GM21529 (cell line): ENCODE data around the gene PLPP4.

Source experiments
- ATAC-seq: cut with Tn5 transposase; IDR thresholded peaks from one replicate; pipeline ENCODE4 v1.9.1; 2021; ENCODE audit not compliant: unreplicated experiment

Gene PLPP4

DNA sequence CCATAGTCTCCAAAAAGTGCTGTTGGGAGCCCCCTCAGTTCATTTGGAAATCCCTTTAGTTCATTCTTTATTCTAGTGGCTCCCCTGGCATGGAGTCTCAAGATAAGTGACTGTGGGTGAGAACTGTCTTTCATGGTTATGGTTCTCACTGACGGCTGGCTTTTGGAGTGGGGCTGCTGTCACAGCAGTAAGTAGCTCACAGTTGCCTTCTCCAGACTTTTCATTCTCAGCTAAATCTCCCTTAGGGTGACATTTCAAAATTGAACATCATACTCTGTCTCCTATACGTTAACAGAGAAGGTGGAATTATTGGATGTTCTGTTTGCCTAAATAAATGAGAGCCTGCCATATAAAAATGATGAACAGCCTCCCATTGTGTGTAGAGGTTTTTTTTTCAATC, 58.7 kb downstream of the PLPP4 start:
- no peak for ATAC-seq

DNA sequence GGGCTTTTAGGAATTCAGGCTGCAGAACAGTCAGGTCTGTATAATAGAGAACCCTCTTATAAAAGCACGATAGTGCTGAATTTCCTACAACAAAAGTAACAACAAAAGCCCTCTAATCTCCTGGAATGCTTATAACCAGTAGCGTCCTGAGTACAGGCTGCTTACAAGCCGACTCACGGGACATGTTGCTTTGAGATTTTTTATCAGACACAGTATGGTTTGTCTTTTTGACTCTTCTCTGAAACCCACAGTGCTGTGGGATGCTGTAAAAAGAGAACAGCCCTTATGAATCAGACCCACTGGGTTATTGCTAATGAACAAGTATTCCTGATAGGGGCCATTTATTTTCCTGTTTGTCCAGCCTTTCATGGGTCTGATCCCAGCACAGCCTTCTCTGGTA, 59.4 kb downstream of the PLPP4 start:
- no peak for ATAC-seq

DNA sequence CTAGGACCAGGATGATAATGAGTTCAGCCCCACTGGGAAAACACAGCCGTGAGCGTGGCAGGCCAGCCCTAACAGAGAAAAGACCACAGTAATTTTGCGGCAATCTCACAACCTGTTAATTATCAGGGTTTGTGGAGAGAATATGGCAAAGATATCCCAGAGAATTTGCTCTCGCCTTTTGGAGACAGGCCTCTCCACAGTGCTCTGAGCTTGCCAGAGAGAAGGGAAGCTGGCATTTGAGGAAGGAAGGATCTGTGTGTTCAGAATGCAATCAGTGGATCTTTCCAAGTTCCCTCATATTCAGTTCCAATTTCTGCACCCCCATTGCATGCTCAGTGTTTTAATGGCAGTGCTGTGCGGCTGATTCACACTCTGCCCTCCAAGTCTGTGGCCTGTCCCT, 60.2 kb downstream of the PLPP4 start:
- ATAC-seq = no peak

DNA sequence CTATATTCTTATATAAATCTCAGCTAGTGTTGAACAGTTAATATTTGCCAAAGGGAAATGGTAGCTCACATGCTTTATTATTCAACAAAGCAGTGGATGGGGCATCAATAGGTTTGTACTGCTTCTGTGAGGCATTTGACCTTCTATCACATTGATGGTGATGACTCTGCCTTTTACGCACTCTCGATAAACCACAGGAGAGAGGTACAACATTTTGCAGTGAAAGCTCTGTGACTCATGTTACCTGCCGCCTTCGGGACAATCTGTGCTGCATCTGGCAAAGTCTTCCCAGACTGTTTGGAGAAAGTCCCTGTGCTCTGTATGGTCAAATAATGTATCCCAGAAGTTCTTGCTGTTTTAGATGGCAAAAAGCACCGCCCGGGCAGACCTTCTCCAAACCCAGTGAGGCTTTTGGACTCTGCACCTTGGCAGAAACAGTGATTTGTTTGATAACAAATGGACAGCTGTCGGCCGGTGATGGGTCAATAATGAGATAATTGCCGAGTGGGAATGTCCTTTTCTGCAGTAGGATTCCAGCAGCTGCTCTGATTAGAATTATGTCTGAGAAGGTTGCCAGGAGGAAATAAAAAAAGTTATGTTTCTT, 61.0 kb downstream of the PLPP4 start:
- ATAC-seq = no peak

DNA sequence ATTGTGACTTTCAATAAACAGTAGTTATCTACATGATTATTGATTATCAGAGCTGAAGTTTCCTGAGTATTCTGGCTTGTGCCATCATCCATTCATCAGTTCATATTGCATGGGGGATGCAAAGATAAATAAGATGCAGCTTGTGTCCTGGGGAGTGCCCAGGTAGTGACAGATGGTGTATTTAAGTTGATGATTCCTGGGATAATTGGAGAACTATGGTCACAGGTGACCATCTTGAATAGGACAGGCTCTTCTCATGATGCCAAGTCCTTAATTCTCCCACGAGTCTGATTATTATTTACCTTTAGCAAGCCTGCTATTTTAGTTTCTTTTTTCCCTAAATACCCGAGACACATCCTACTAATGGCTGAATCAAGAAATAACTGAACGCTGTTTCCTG, 64.9 kb downstream of the PLPP4 start:
- no peak for ATAC-seq

DNA sequence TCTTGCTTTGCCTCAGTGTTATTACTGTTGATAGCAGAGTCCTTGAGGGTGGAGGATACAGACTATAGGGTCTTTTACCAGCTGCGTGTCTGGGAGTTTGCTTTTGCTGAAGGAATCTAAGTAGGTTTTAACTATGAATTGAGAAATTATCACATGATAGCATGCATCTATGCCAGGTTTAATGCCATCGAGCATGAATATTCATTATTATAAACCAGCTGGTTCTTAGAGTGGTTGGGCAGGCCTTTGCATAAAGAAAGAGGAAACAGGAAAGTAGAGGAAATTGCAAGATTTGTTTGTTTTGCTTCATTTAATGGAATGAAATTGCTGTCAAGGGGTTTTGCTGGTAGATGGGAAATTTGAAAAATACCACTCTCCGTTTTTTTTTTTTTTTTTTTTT, 70.7 kb downstream of the PLPP4 start:
- no peak for ATAC-seq

DNA sequence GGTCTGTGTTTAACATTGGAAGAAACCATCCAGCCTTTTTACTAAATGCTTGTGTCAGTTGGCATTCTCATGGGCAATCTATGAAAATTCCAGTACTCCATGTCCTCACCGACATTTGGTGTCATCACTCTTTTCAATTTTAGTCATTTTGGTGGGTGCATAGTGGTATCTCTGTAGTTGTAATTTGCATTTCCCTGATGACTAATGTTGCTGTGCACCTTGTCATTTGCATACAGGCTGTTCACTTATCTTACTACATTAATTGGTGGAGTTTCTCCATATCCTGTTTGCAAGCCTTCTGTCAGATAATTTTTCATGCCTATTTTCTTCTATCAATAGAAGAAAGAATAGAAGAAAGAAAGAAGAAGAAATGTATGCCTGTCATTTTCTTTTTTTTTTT, 73.7 kb downstream of the PLPP4 start:
- no peak for ATAC-seq

DNA sequence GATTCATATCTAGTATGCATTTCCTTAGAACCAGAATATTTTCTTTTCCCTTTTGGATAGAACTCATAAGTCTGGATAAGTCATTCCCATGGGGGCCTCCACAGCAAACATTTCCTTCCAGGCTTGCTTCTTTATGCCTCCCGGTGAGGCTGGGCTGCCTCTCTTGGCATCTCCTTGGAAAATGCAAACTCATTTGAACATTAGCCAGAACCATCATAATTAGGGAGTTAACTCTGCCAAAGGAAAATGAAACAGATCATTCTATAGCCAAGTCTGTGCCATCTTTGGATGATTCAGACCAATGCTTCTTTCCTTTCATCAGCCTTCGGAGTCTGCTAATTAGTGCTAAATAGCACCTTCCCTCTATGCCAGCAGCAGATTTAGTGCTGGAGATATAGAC, 81.1 kb downstream of the PLPP4 start:
- ATAC-seq = no peak

DNA sequence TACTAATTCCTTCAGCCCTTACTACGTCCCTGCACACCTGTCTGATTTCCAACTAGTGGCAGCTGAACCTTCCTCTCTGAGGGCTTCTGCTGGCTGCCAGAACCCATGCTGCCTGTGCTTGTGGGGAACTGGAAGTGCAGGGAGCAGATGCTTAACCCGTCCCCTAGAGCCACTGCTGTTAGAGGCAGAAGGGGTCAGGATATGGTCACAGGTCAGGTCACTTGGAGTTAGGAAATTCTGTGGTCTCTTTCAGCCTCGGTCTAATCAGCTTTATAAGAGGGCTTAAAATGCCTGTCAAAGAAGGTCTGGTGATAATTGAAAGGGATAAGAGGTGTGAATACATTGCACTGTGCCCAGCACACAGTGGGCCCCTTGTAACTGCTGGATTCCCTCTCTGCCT, 82.0 kb downstream of the PLPP4 start:
- ATAC-seq = no peak

DNA sequence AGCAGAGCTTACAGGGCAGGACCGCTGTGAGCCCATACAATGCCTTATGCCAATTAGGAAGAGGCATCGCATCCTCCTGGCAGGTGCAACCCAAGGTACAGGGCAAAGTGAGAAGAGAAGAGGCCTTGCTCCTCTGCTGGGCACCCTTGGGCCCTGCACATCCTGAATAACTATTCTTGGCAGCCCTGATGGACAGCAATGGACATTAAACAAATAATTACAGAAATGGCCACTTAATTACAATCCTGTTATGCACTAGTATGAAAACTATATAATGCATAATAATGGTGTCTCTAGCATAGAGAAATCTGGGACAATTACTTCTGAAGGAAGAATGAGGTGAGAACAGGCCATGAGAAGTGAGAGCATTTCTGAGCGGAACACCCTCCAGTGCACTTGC, 83.5 kb downstream of the PLPP4 start:
- no peak for ATAC-seq

DNA sequence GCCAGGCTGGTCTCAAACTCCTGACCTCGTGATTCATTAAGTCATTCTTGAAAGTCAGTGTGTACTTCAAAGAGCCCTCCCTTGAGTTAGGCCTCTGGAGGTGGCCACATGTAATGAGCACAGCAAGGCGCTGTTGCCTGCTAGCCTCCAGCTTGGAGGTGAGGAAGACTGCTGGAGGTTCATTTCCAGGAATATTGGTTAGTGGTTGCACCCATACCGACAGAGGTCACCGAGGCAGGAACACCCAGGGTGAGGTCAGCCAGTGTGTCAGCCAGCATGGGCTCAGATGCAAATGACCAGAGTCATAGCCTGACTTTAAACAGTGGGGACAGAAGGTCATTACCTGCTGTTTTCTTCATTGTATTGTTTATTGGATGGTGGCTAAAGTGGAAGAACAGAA, 85.0 kb downstream of the PLPP4 start:
- ATAC-seq = no peak

DNA sequence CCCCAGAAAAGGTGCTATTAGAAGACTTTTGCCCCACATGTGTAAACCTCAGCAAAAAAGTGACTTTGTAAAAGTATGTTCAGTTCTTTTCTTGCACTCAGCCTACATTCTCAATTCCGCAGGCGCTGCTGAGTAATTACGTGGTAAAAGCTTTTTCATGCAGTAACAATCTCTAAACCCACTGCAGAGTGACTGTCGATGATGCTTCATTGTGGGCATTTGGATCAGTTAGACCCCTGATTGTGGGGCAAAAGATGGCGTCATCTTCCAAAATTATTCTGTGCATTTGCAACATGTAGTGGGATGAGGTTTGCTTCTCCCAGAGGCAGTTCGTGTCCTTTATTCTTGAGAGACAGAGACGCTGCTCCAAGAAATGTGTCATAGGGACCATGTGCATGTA, 85.6 kb downstream of the PLPP4 start:
- no peak for ATAC-seq

DNA sequence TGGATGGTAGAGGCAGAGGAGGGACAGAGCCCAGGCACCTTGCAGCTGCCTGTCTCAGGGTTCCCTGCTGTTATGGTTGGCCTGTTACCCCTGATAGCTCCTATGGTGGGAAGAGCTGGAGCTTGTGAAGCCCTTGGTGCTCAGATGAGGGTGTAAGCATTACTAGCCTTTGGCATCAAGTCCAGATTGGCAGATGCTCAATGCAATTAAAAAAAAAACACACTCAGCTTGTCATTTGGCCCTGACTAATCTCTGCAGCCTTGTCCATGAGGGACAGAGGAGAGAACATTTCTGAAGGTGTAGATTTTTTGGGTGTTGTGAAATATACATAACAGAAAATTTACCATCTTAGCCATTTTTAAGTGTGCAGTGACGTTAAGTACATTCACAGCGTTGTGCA, 86.3 kb downstream of the PLPP4 start:
- ATAC-seq = no peak

DNA sequence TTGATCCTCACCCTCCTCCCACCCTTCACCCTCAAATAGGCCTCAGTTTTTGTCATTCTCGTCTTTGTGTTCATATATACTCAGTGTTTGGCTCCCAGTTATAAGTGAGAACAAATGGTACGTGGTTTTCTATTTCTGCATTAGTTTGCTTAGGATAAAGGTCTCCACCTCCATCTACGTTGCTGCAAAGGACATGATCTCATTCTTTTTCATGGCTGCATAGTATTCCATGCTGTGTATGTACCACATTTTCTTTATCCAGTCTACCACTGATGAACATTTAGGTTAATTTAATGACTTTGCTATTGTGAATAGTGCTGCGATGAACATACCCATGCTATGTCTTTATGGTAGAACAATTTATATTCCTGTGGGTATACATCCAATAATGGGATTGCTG, 91.2 kb downstream of the PLPP4 start:
- no peak for ATAC-seq

DNA sequence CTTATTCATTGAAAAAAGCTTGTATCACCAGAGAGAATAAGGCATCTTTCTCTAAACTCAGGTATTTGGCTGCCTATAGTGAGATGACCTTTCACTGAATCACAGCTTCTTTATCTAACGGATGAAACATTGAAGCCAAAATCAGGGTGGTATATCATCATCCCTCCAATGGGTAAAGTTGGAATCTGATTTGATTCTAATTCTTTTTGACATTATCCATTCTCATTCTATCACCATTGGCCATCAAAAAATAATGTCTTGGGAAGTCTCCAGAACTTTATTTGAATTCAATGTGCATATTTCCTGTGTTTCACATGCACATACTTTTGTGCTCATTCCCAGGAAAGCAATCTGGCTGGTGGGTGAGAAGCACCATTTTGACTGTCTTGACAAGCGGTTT, 95.2 kb downstream of the PLPP4 start:
- ATAC-seq = no peak

DNA sequence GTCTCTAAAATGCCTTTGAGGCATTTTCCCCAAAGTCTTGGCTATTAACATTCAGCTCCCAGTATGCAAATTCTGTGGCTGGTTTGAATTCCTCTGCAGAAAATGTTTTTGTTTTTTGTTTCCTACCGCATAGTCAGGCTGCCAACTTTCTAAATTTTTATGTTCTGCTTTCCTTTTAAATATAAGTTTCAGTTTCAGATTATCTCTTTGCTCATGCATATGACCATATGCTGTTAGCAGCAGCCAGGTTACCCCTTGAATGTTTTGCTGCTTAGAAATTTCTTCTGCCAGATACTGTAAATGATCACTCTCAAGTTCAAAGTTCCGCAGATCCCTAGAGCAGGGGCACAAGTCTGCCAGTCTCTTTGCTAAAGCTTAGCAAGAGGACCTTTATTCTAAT, 96.9 kb downstream of the PLPP4 start:
- peak; percentile 48 for ATAC-seq

DNA sequence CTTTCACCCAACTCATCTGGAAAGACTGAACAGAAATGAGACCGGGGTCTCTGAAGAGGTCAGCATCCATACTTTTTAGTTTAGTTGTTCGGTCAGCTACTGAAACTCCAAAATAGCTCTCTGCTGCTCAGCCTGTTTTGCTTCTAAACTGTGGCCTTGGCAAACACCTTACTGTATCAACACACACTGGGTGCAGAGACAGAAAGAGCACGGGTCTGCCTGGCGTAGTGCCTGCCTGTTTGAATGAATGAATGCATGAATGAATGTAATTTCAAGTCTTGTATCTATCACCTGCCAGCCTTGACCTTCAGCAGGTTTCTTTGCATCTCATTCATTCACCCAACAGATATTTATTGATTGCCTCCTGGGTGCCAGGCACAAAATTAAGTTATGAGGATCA, 98.4 kb downstream of the PLPP4 start:
- ATAC-seq = no peak

DNA sequence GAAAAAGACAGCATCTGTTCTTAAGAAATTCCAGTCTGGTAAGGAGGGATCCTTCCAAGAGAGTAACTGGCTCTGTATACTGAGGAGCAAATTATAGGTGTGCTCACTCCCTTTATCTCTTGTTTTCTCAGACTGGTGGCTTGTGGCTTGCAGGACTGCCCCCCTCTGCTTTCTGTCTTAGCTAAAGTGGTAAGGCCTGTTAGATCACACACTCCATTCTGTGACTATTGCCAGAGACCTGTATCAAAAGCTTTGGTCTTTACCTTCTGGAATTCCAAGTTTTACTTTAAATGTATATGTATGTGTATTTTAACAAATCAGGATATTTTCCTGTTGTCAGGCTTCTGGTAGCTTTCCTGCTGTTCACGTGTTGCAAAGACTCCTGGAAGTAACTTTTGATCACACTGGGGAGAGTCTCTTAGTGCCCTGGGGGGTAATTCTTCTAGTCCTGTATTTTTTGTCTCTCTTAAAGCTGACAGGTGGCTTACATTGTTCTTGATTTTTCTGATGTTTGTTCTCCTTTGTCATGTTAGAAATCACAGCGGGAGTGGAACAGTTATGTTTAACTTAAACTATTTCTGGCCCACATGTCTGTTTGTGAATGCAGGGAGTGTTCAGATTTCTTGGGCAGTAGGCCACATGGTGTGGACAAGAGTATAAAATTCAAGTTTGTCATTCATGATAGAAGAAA, 99.0 kb downstream of the PLPP4 start:
- no peak for ATAC-seq

DNA sequence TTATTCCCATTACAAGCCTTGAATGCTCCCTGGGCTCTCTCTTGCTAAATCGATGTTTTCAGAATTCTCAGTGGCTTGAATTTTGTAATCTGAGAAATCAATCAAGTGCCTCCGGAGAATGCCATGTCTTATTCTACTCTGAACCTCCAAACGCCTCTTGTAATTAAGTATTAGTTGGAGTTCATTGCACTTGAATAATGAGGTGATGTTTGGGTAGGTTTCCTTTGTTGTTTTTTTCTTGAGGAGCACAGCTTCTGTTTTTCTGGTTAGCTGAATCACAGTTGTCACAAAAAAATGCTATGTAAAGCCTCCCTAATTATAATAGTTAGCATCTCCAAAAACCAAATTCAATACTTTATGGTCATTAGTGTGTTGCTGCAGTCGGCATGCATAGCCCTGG, 100.3 kb downstream of the PLPP4 start:
- no peak for ATAC-seq

DNA sequence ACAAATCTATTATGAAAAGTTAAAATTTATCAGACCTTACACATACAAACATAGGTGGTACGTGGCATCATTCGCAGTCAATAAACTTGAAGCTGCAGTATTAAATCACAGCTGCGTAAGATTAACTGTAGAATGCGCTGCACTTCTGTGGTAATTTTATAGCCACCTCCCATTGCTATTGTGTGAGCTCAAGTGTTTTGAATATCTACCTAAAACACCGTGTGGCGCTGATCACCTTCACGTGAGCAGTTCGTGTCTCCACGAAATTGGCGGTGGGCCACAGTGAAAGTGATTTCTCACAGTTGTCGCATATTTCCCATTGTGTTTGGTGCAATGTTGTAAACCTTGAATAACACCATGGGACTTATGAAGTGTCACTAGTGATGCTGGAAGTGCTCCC, 102.8 kb downstream of the PLPP4 start:
- no peak for ATAC-seq

DNA sequence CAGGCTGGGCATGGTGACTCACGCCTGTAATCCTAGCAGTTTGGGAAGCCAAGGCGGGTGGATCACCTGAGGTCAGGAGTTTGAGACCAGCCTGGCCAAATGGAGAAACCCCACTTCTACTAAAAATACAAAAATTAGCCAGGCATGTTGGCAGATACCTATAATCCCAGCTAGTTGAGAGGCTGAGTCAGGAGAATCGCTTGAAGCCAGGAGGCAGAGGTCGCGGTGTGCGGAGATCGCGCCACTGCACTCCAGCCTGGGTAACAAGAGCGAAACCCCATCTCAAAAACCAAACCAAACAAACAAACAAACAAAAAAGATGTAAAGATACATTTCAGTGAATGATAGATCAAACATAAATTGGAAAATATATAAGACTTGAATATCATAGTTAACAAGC, 105.9 kb downstream of the PLPP4 start:
- no peak for ATAC-seq

DNA sequence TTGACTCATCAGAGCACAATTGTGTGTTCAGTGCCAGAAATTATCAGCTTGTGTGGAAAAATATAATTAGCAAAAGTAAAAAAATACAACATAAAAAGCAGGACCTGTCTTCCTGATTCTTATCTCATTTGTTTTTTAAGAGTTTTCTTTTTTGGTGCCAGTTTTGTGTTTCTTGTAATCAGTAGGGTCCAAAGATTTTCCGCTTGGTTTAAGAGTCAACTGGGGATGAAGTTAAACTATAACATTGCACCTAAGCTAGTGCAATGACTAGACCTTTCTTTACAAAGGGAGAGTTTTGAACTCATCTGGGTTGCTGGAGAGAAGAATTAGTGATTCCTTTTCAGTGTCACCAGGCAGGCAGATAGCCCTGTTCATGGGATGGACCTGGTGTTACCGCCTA, 113.4 kb downstream of the PLPP4 start:
- no peak for ATAC-seq

DNA sequence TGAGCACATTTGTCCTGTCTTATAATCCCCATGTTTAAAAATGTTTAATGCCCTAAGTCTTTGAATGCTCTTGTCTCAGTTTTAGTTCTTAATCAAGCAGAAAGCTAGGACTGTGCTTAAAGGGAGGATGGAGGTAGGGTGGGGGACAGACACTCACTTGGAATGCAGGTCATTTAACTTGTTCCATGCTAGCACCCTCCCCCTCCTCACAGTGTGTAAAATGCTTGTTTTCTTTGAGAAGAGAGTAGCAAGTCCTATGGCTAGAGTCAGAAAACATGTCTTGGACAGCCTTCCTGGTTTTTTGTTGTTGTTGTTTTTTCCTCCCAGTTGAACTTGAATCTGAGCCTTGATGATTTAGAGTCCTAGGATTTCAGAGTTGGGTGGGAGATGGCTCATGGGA, 114.2 kb downstream of the PLPP4 start:
- ATAC-seq = no peak
